ENCODE data around the gene LAMC1. TPM values are rescaled to one million over a fixed set of nuclear protein-coding genes. Genes with fewer than 3 reads are reported as not detected.

The LAMC1 gene
- total RNA-seq, 4 donors from 2014 or later: 26.3 to 275 (median 60.0) TPM

DNA sequence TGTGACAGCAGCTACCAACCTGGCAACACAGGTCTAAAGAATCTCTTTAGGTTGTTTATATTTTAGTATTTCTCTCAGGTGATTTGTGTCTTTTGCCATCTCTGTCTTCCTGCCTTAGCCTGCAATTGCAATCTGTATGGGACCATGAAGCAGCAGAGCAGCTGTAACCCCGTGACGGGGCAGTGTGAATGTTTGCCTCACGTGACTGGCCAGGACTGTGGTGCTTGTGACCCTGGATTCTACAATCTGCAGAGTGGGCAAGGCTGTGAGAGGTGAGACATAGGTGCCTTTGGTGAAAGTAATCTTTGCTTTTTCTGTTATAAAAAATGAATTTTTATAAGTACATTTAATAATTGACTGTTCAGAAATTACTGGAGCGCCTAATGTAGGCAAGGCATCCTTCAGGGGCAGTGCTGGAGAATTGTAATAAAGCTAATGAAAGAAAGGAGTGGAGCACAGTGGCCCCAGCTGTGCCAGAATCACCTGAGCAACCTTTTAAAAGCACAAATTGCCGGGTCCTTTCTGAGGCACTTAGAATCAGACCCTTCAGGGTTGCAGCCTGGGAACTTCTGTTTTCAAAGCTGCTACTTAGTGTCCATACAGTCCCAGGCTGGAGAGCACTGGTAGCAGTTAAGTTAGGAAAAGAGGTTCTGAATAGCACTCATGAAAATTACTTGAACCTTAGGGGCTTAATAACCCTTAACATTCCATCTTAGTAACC is 102.2 kb downstream of the LAMC1 start:
- Histone ChIP-seq H3K4me1 (peaks cover 0 to 21% (median 4%) of the 10 kb centered on the region in 3 donors), H3K36me3 (peaks cover 0 to 100% (median 40%) of the 10 kb centered on the region in 3 donors), H3K4me3 (no peak overlapping the region), H3K27ac (peak overlapping the region; percentile 6 to 78 (median 62)), H3K9me3 (no peaks in the 10 kb centered on the region), H3K27me3 (no peaks in the 10 kb centered on the region)
- no peak for DNase-seq
- intact Hi-C loops (cut with DNase I): loop anchor here (10.0 kb wide), 1 partner anchor 101 kb away; the partner anchor contains the start of gene LAMC1
- TF ChIP-seq POLR2A (IDR thresholded peaks at IDR 0.05) (no peak), CTCF (IDR thresholded peaks at IDR 0.05) (no peak)
- 74 to 92% methylated on average over 5 of the region's 5 CpGs for WGBS, 2 donors

DNA sequence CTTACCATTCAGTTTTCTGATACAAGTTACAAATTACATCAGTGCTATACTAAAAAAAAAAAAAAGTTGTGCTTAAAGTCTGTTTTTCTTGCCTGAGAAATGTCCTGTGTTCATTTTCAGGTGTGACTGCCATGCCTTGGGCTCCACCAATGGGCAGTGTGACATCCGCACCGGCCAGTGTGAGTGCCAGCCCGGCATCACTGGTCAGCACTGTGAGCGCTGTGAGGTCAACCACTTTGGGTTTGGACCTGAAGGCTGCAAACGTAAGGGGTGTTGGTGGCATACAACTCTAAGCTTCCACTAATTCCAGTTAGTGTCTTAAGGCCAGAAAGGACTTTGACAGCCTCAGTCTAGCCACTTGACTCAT is 102.8 kb downstream of the LAMC1 start:
- no peak for DNase-seq
- WGBS, 2 donors: 77 to 87% methylated on average over 3 to 5 of the region's 5 CpGs
- no peak overlapping the region for H3K4me3 ChIP-seq
- H3K36me3 ChIP-seq: peaks cover 0 to 100% (median 40%) of the 10 kb centered on the region in 3 donors
- no peak for TF ChIP-seq CTCF (IDR thresholded peaks at IDR 0.05)
- TF ChIP-seq POLR2A (IDR thresholded peaks at IDR 0.05): no peak
- no peaks in the 10 kb centered on the region for H3K9me3 ChIP-seq
- H3K4me1 ChIP-seq: peaks cover 0 to 21% (median 4%) of the 10 kb centered on the region in 3 donors
- intact Hi-C loops (cut with DNase I): loop anchor here (10.0 kb wide), 1 partner anchor 101 kb away; the partner anchor contains the start of gene LAMC1
- H3K27ac ChIP-seq: peak overlapping the region in 3 of 4 donors; percentile 55 to 78 (median 68)
- no peaks in the 10 kb centered on the region for H3K27me3 ChIP-seq

DNA sequence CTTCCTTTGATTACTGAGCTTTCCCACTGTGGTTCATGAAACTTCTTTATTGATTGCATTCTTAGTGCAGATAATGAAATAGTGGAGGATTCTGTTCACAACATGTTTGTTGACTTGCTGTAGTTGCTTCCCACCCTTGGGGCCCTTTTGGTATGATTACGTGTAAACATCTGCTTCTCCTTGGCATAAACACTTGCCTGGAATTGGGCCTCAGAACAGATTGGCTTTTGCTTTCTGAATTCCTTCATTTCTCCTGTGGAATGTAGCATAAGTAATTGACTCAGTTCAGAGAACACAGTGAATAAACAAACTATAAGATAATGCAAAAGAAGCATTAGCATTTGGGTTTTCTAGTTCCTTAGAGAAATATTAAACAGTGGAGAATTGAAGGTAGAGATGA is 103.3 kb downstream of the LAMC1 start:
- Histone ChIP-seq H3K4me1 (peaks cover 0 to 21% (median 4%) of the 10 kb centered on the region in 3 donors), H3K36me3 (peaks cover 0 to 100% (median 39%) of the 10 kb centered on the region in 3 donors), H3K27me3 (no peaks in the 10 kb centered on the region), H3K4me3 (no peak overlapping the region), H3K27ac (peak overlapping the region in 3 of 4 donors; percentile 55 to 78 (median 68)), H3K9me3 (no peaks in the 10 kb centered on the region)
- WGBS, 2 donors: 47 to 90% methylated on average over 1 of the region's 1 CpG
- intact Hi-C loops (cut with DNase I): loop anchor here (10.0 kb wide), 1 partner anchor 102 kb away; the partner anchor contains the start of gene LAMC1
- DNase-seq: no peak
- TF ChIP-seq POLR2A (IDR thresholded peaks at IDR 0.05) (no peak), CTCF (IDR thresholded peaks at IDR 0.05) (no peak)

DNA sequence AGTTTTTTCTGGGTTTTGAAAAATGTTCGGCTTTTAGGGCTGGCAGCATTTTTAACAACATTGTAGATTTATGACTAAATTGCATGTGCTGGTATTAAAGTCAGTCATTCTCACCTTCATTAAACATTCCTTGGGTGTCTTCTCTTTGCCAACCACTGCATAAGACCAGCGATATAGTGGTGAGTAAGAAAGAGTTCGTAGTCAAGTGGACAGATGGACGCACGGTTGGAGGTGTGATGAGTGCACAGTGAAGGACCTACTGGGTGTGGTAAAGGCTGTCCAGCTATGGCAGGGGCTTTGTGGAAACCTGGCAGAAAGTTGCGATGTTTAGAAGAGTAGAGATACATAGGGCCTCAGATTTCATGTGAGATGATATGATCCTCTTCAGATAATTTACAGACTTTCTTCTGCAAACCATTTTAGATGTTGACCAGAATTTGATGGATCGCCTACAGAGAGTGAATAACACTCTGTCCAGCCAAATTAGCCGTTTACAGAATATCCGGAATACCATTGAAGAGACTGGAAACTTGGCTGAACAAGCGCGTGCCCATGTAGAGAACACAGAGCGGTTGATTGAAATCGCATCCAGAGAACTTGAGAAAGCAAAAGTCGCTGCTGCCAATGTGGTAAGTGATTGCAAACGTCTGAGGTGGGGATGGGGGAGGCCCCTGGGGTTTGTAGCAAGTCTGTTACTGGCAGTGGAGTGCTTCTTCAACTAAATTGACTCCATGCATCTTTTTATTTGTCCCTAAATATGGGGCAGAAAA is 106.9 kb downstream of the LAMC1 start:
- intact Hi-C loops (cut with DNase I): loop anchor here (10.0 kb wide), 1 partner anchor 105 kb away; the partner anchor contains the start of gene LAMC1
- WGBS, 2 donors: 75 to 85% methylated on average over 15 of the region's 15 CpGs
- H3K36me3 ChIP-seq: peaks cover 0 to 100% (median 51%) of the 10 kb centered on the region in 3 donors

More for the DNA sequence above, 106.9 kb downstream of the LAMC1 start:
- Histone ChIP-seq H3K9me3 (no peaks in the 10 kb centered on the region), H3K4me1 (peaks cover 0 to 21% (median 4%) of the 10 kb centered on the region in 3 donors), H3K27me3 (no peaks in the 10 kb centered on the region), H3K4me3 (no peak overlapping the region), H3K27ac (peak overlapping the region in 3 of 4 donors; percentile 54 to 70 (median 70))
- DNase-seq: no peak
- TF ChIP-seq POLR2A (IDR thresholded peaks at IDR 0.05) (no peak), CTCF (IDR thresholded peaks at IDR 0.05) (no peak)
